Small intestine (tissue), 7 donors: ENCODE measurements around the gene DHX15. TPM values are rescaled to one million over a fixed set of nuclear protein-coding genes. Genes with fewer than 3 reads are reported as not detected.
A peak's percentile ranks its signal among the peaks of the same experiment; 100 is the strongest.

ENCODE experiments used
- DNase-seq, 2 donors: peaks; one replicate each; pipeline versions ENCODE4 v3.0.0 to v3.0.0-alpha.2; 2013
- FAIRE-seq: peaks from 2 replicates; lab custom pipeline; 2012; peaks lifted over from hg19 to GRCh38; lab: Jason Lieb, UNC
- H3K27ac ChIP-seq, 3 donors: one replicate each; pipeline ENCODE4 v1.5.1; 2013; ENCODE audit warnings: low read length in 2 of 3, mild to moderate bottlenecking in 2 of 3, control low read depth in 1 of 3, inconsistent platforms in 1 of 3, low read depth in 1 of 3, moderate library complexity in 1 of 3
- H3K27me3 ChIP-seq, 3 donors: one replicate each; pipeline ENCODE4 v1.6.1; 2013; ENCODE audit warnings: low read length in 3 of 3, inconsistent platforms in 1 of 3; ENCODE audit not compliant: control insufficient read depth in 3 of 3, insufficient read depth in 3 of 3
- H3K36me3 ChIP-seq, 3 donors: one replicate each; pipeline ENCODE4 v1.6.1; 2013; ENCODE audit warnings: low read length in 3 of 3, inconsistent platforms in 1 of 3, low read depth in 1 of 3, mild to moderate bottlenecking in 1 of 3, moderate library complexity in 1 of 3; ENCODE audit not compliant: control insufficient read depth in 3 of 3, insufficient read depth in 2 of 3
- H3K4me1 ChIP-seq, 3 donors: one replicate each; pipeline ENCODE4 v1.6.1; 2013; ENCODE audit warnings: low read length in 2 of 3, inconsistent platforms in 1 of 3, low read depth in 1 of 3, mild to moderate bottlenecking in 1 of 3, moderate library complexity in 1 of 3; ENCODE audit not compliant: control insufficient read depth in 3 of 3, insufficient read depth in 2 of 3
- H3K4me3 ChIP-seq, 3 donors: one replicate each; pipeline ENCODE4 v1.5.1; 2013; ENCODE audit warnings: low read length in 3 of 3, control low read depth in 1 of 3, inconsistent platforms in 1 of 3, low read depth in 1 of 3, mild to moderate bottlenecking in 1 of 3, moderate library complexity in 1 of 3
- H3K9me3 ChIP-seq, 2 donors: one replicate each; pipeline ENCODE4 v1.6.1; 2013; ENCODE audit warnings: low read depth in 1 of 2, low read length in 1 of 2; ENCODE audit not compliant: control insufficient read depth in 2 of 2, insufficient read depth in 1 of 2
- WGBS, 3 donors: extraction: QIAGEN DNeasy Blood & Tissue Kit; methylation state at CpG; one replicate each; pipeline ENCODE4 v1.1.7; 2013; 5-methylcytosine and 5-hydroxymethylcytosine counted together
- polyA plus RNA-seq, 4 donors: library from polyadenylated mRNA; stranded (reverse) in 3 of 4; unstranded in 1 of 4; fragments of 200-250 nt in 3 of 4; fragments of 120-200 nt in 1 of 4; gene quantifications; one replicate each; pipeline versions ENCODE4 v1.2.1 to v1.2.3, GENCODE V29; 2013
- donor health status: healthy with polysubstance abuse.
- donor health status: control.
- donor health status: control.
- donor health status: Bipolar disorder and iron deficiency.
- donor health status: healthy.

The DHX15 gene
- polyA plus RNA-seq, 4 donors: 47.6 to 129 (median 54.2) TPM

DNA sequence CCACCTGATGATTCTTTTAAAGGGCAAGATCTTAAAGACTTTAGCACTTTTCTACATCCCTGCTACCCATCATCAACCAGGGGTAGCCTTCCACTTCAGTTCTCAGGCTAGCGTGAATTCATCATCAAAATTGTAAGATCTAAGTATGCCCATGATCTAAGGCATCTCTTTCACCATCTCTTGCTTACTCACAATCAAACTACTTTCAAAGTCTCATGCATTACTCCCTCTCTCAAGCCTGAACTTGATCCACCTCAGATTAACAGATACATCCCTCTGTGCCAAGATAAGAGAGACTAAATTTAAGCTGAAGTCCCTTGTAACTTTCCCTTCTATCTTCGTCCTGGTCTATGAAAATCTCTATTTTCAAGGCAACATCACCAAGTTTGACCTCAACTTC, 62.8 kb downstream of the DHX15 start:
- FAIRE-seq (no peak), DNase-seq (no peak)
- Histone ChIP-seq H3K27ac (no peak overlapping the region), H3K36me3 (peaks cover 2 to 11% (median 2%) of the 10 kb centered on the region in 3 donors), H3K4me1 (peaks cover 0 to 6% (median 0%) of the 10 kb centered on the region in 3 donors), H3K4me3 (no peak overlapping the region), H3K9me3 (no peaks in the 10 kb centered on the region), H3K27me3 (no peaks in the 10 kb centered on the region)
- 89 to 98% (median 97%) methylated on average over 2 of the region's 2 CpGs for WGBS, 3 donors

GRCh38 chr4:24519649-24520048, 64.7 kb downstream of the DHX15 start:
- Histone ChIP-seq H3K4me1 (peaks cover 0 to 6% (median 0%) of the 10 kb centered on the region in 3 donors), H3K27me3 (no peaks in the 10 kb centered on the region), H3K36me3 (peaks cover under 1 to 9% (median 2%) of the 10 kb centered on the region in 3 donors), H3K27ac (peak overlapping the region in 1 of 3 donors; percentile 42), H3K9me3 (no peaks in the 10 kb centered on the region), H3K4me3 (no peak overlapping the region)
- 90 to 100% (median 93%) methylated on average over 1 of the region's 1 CpG for WGBS, 3 donors
- DNase-seq (peak in 1 of 2 donors; percentile 45), FAIRE-seq (no peak)

DNA sequence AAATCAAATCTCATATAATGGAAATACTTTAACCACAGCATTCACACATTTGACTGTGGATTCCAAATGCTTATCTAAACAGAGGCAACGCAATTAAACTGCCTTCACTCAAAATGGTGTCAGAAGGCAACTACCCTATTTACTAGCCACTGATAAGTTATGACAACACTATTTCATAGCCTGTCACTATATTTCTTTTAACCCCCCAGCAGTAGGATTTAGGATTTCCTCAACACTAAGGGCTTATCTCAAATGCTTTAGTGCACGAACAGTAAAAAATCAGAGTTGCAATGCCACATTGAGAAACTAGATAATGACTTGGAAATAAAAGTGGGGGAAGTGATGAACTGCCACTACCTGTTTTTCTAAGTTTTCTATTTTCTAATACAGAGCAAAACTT, 66.7 kb downstream of the DHX15 start:
- H3K4me1 ChIP-seq: peaks cover 0 to 6% (median 0%) of the 10 kb centered on the region in 3 donors
- peaks cover 0 to 5% (median 2%) of the 10 kb centered on the region in 3 donors for H3K36me3 ChIP-seq
- no peak overlapping the region for H3K4me3 ChIP-seq
- no peak for DNase-seq
- no peak for FAIRE-seq
- 72 to 87% (median 83%) methylated on average over 2 of the region's 2 CpGs for WGBS, 3 donors
- H3K27ac ChIP-seq: no peak overlapping the region
- no peaks in the 10 kb centered on the region for H3K9me3 ChIP-seq
- H3K27me3 ChIP-seq: no peaks in the 10 kb centered on the region

GRCh38 chr4:24516926-24517325, 67.4 kb downstream of the DHX15 start:
- H3K27me3 ChIP-seq: no peaks in the 10 kb centered on the region
- no peak overlapping the region for H3K4me3 ChIP-seq
- H3K9me3 ChIP-seq: no peaks in the 10 kb centered on the region
- H3K4me1 ChIP-seq: peaks cover 0 to 6% (median 0%) of the 10 kb centered on the region in 3 donors
- no peak for DNase-seq
- no peak for FAIRE-seq
- peaks cover 0 to 5% (median 0%) of the 10 kb centered on the region in 3 donors for H3K36me3 ChIP-seq
- H3K27ac ChIP-seq: no peak overlapping the region

DNA sequence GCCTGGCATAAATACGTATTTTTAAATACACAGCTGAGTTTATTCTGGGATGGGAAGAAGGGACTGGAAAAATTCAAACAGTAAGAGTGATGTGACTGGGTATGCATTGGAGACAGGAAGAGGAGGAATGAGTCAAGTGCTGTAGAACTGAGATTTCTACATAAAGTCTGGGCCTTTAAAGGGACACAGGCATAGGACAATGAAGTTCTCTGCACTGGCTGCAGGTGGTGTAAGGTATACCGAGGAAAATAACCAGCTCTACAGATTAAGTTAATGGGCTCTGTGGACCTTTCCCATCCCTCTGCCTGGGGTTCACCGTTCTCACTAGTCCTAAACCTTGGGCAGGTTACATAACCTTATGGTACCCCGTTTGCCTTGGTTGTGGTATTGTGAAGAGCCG, 68.7 kb downstream of the DHX15 start:
- no peaks in the 10 kb centered on the region for H3K27me3 ChIP-seq
- FAIRE-seq: no peak
- H3K27ac ChIP-seq: no peak overlapping the region
- peaks cover 0 to 6% (median 0%) of the 10 kb centered on the region in 3 donors for H3K4me1 ChIP-seq
- peaks cover 0 to 5% (median 0%) of the 10 kb centered on the region in 3 donors for H3K36me3 ChIP-seq
- no peak for DNase-seq
- H3K9me3 ChIP-seq: no peaks in the 10 kb centered on the region
- H3K4me3 ChIP-seq: no peak overlapping the region
- 95 to 98% (median 97%) methylated on average over 5 of the region's 5 CpGs for WGBS, 3 donors

- DNase-seq: no peak
- no peak for FAIRE-seq
- peaks cover 0 to 3% (median 0%) of the 10 kb centered on the region in 3 donors for H3K4me1 ChIP-seq
- no peaks in the 10 kb centered on the region for H3K9me3 ChIP-seq
- WGBS, 3 donors: 58 to 64% (median 61%) methylated on average over 1 of the region's 1 CpG
- H3K36me3 ChIP-seq: peaks cover 0 to 5% (median 0%) of the 10 kb centered on the region in 3 donors
- H3K27ac ChIP-seq: no peak overlapping the region
- H3K4me3 ChIP-seq: no peak overlapping the region
- H3K27me3 ChIP-seq: no peaks in the 10 kb centered on the region
These were observed 69.5 kb downstream of the DHX15 start for GRCh38 chr4:24514808-24515207.

DNA sequence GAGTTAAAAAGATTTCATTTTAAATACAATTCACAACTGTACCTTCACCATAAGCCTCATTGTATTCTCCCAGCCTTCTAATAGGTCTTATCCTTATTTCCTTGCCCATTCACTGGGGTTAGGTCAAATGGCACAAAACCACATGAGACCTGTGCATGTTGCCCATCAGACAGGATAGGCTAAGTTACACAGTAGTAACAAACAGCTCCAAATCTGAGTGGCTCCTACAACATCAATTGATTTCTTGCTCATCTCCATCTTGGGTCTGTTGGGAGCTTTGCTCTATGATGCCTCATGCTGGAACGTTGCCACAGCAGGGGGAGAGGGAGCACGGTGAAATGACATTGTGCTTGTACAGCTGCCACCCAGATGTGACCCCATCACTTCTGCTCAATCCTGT, 70.6 kb downstream of the DHX15 start:
- Histone ChIP-seq H3K4me3 (no peak overlapping the region), H3K4me1 (no peaks in the 10 kb centered on the region), H3K36me3 (peaks cover 0 to 6% (median 0%) of the 10 kb centered on the region in 3 donors), H3K27me3 (no peaks in the 10 kb centered on the region), H3K27ac (no peak overlapping the region), H3K9me3 (no peaks in the 10 kb centered on the region)
- no peak for DNase-seq
- WGBS, 3 donors: 83 to 88% (median 85%) methylated on average over 2 of the region's 2 CpGs
- no peak for FAIRE-seq

GRCh38 chr4:24511371-24512063, 72.8 kb downstream of the DHX15 start:
- Histone ChIP-seq H3K27me3 (no peaks in the 10 kb centered on the region), H3K27ac (no peak overlapping the region), H3K9me3 (no peaks in the 10 kb centered on the region), H3K36me3 (peaks cover 0 to 5% (median 0%) of the 10 kb centered on the region in 3 donors), H3K4me1 (no peaks in the 10 kb centered on the region), H3K4me3 (no peak overlapping the region)
- DNase-seq (no peak), FAIRE-seq (no peak)
- 68 to 91% (median 80%) methylated on average over 5 of the region's 5 CpGs for WGBS, 3 donors
